ENCODE measurements around the gene CMTM7.

The CMTM7 gene

DNA sequence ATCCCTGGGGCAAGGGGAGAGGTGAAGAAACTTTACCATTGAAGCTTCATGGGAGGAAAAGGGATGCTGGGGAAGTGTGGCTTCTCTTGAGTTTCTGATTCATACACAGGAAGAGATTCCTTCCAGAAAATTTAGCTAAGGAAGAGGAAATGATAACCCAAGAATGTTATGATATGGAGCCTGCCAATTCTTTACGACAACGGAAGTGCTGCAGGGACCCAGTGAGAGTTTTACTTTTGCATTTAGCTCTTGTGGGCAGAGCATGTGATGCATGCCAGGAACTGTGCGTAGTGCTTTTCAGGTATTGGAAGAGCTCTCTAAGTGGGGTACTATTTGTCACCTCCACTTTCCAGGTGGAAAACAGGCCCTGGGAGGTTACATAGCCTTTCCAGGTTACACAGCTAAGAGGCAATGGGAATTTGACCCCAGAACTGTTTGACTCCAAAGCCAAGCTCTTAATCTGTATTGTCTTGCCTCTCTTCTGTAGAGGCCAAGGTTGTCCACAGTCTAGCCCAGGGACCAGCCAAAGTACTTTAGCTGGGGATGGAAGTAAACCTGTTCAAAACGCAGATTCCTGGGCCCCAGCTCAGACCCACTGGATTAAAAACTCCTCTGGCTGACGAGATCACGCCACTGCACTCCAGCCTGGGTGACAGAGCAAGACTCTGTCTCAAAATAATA, 23.0 kb downstream of the CMTM7 start:
- Histone ChIP-seq H3K4me1 (ENCODE audit: insufficient read depth, low read length) (peaks cover 19% of the 10 kb centered on the region; the same call in 1 of the 2 replicates), H3K36me3 (ENCODE audit: insufficient read depth, low read length) (no peaks in the 10 kb centered on the region)

GRCh38 chr3:32419742-32420125, 28.1 kb downstream of the CMTM7 start:
- Histone ChIP-seq H3K4me1 (ENCODE audit: insufficient read depth, low read length) (peaks cover 17% of the 10 kb centered on the region), H3K9me3 (ENCODE audit: control insufficient read depth, insufficient read depth, low read length) (0 out of 2 replicates have a peak, but pooled peaks cover 4% of the 10 kb centered on the region), H3K9ac (ENCODE audit: low read depth, low read length) (no peak overlapping the region), H3K36me3 (ENCODE audit: insufficient read depth, low read length) (no peaks in the 10 kb centered on the region)

More for the DNA sequence above, 23.0 kb downstream of the CMTM7 start:
- Histone ChIP-seq H3K9ac (ENCODE audit: low read depth, low read length) (no peak overlapping the region), H3K9me3 (ENCODE audit: control insufficient read depth, insufficient read depth, low read length) (0 out of 2 replicates have a peak, but pooled peaks cover 4% of the 10 kb centered on the region)

- Histone ChIP-seq H3K9me3 (ENCODE audit: control insufficient read depth, insufficient read depth, low read length) (0 out of 2 replicates have a peak, but pooled peaks cover 4% of the 10 kb centered on the region), H3K4me1 (ENCODE audit: insufficient read depth, low read length) (peaks cover 17% of the 10 kb centered on the region), H3K9ac (ENCODE audit: low read depth, low read length) (no peak overlapping the region), H3K36me3 (ENCODE audit: insufficient read depth, low read length) (no peaks in the 10 kb centered on the region)
Measured at GRCh38 chr3:32420126-32421038, 28.7 kb downstream of the CMTM7 start.

- H3K9me3 ChIP-seq (ENCODE audit: control insufficient read depth, insufficient read depth, low read length): 0 out of 2 replicates have a peak, but pooled peaks cover 4% of the 10 kb centered on the region
- H3K4me1 ChIP-seq (ENCODE audit: insufficient read depth, low read length): peaks cover 17% of the 10 kb centered on the region
- H3K9ac ChIP-seq (ENCODE audit: low read depth, low read length): no peak overlapping the region
- no peaks in the 10 kb centered on the region for H3K36me3 ChIP-seq (ENCODE audit: insufficient read depth, low read length)
Measured at GRCh38 chr3:32421185-32421584, 29.5 kb downstream of the CMTM7 start.

- Histone ChIP-seq H3K36me3 (ENCODE audit: insufficient read depth, low read length) (no peaks in the 10 kb centered on the region), H3K9me3 (ENCODE audit: control insufficient read depth, insufficient read depth, low read length) (0 out of 2 replicates have a peak, but pooled peaks cover 4% of the 10 kb centered on the region), H3K9ac (ENCODE audit: low read depth, low read length) (no peak overlapping the region), H3K4me1 (ENCODE audit: insufficient read depth, low read length) (peaks cover 17% of the 10 kb centered on the region)
Measured at GRCh38 chr3:32421991-32422859, 30.6 kb downstream of the CMTM7 start.

- Histone ChIP-seq H3K9ac (ENCODE audit: low read depth, low read length) (no peak overlapping the region), H3K36me3 (ENCODE audit: insufficient read depth, low read length) (no peaks in the 10 kb centered on the region), H3K9me3 (ENCODE audit: control insufficient read depth, insufficient read depth, low read length) (0 out of 2 replicates have a peak, but pooled peaks cover 4% of the 10 kb centered on the region), H3K4me1 (ENCODE audit: insufficient read depth, low read length) (peaks cover 17% of the 10 kb centered on the region)
Measured at GRCh38 chr3:32422943-32423342, 31.3 kb downstream of the CMTM7 start.

- H3K36me3 ChIP-seq (ENCODE audit: insufficient read depth, low read length): no peaks in the 10 kb centered on the region
- peaks cover 17% of the 10 kb centered on the region for H3K4me1 ChIP-seq (ENCODE audit: insufficient read depth, low read length)
- H3K9ac ChIP-seq (ENCODE audit: low read depth, low read length): no peak overlapping the region
- 0 out of 2 replicates have a peak, but pooled peaks cover 4% of the 10 kb centered on the region for H3K9me3 ChIP-seq (ENCODE audit: control insufficient read depth, insufficient read depth, low read length)
Measured at GRCh38 chr3:32423534-32423933, 31.9 kb downstream of the CMTM7 start.

- H3K4me1 ChIP-seq (ENCODE audit: insufficient read depth, low read length): peaks cover 17% of the 10 kb centered on the region
- H3K9ac ChIP-seq (ENCODE audit: low read depth, low read length): no peak overlapping the region
- no peaks in the 10 kb centered on the region for H3K36me3 ChIP-seq (ENCODE audit: insufficient read depth, low read length)
- H3K9me3 ChIP-seq (ENCODE audit: control insufficient read depth, insufficient read depth, low read length): 0 out of 2 replicates have a peak, but pooled peaks cover 3% of the 10 kb centered on the region
Measured at GRCh38 chr3:32423956-32424557, 32.4 kb downstream of the CMTM7 start.

- Histone ChIP-seq H3K9me3 (ENCODE audit: control insufficient read depth, insufficient read depth, low read length) (no peaks in the 10 kb centered on the region), H3K36me3 (ENCODE audit: insufficient read depth, low read length) (no peaks in the 10 kb centered on the region), H3K9ac (ENCODE audit: low read depth, low read length) (no peak overlapping the region), H3K4me1 (ENCODE audit: insufficient read depth, low read length) (peaks cover 16% of the 10 kb centered on the region)
Measured at GRCh38 chr3:32424581-32425250, 33.1 kb downstream of the CMTM7 start.

DNA sequence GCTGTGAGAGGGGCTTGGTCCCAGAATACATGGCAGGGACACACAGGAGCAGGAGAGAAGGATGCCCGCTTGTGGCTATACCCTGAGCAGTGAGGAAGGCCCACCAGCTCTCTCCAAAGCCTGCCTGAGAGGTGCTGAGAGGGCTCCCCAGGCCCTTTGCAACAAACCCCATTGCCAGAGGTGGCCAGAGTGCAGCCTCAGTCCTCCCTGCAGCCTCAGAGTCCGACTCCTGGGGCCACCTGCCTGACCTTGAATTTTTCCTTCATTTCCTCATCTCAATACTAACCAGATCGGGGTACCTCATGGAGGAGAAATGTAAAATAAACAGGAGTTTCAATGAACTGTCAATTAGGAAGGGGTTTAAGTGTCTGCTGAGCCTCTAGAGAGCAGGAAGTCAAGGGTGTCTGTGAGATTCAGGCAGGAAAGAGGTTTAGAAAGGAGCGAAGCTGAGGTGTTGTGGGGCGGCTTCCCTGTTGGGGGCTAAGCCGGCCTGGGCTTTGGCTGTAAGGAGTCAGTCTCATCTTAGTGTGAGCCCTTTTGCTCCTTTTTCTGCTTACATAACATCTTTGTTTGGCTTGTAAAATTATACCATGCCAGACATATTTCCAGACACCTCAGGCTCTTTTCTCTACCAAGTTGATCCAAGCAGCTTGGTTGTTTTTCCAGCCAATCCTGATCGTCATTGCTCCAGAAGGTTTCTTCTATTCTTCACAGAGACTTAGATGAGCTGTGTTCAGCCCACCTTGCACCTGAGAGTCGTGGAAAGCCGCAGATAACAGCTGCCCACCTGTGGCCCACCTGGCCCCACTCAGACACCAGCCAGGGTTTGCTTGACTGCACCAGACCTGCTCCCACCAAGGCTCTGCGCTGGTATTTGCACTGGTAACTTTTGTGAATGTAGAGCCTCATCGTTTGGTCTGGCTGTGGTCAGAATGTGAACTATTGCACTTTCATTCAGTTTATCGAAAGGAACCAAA, 36.7 kb downstream of the CMTM7 start:
- Histone ChIP-seq H3K9me3 (ENCODE audit: control insufficient read depth, insufficient read depth, low read length) (no peaks in the 10 kb centered on the region), H3K9ac (ENCODE audit: low read depth, low read length) (no peak overlapping the region), H3K4me1 (ENCODE audit: insufficient read depth, low read length) (no peaks in the 10 kb centered on the region), H3K36me3 (ENCODE audit: insufficient read depth, low read length) (no peaks in the 10 kb centered on the region)

DNA sequence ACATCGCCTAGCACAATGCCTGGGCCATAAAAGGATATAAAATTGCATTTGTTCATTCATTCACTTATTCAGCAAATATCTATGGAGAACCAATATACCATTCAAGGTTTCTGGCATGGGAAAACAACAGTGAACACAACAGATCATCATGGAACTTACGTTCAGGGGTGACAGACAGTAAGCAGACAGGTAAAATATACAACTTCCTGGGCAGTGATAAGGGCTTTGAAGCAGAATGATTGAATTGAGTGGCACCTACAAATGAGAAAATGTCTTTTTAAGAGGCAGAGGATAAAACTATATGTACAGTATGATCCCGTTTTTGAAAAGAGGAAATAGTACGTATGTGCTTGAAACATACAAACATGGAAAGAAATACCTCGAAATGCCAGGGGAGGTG, 39.2 kb downstream of the CMTM7 start:
- H3K9me3 ChIP-seq (ENCODE audit: control insufficient read depth, insufficient read depth, low read length): no peaks in the 10 kb centered on the region
- H3K36me3 ChIP-seq (ENCODE audit: insufficient read depth, low read length): no peaks in the 10 kb centered on the region
- H3K9ac ChIP-seq (ENCODE audit: low read depth, low read length): no peak overlapping the region
- H3K4me1 ChIP-seq (ENCODE audit: insufficient read depth, low read length): no peaks in the 10 kb centered on the region

DNA sequence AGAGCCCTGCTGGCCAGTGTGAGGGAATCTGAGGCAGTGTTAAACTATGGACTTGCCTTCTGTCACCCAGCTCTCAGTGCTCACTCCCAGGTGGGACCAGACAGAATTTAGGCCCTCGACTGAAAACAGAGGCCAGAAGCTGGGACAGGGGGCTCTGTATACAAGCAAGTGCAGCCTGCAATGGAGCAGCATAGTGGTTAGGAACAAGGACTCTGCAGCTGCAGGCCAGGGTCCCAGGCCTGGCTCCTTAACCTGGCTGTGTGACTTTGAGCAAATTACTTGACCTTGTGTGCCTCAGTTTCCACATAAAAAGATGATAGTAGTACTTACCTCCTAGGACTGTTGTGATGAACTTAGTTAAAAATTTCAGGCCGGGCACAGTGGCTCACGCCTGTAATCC, 39.8 kb downstream of the CMTM7 start:
- H3K4me1 ChIP-seq (ENCODE audit: insufficient read depth, low read length): 0 out of 2 replicates have a peak, but pooled peaks cover 3% of the 10 kb centered on the region
- H3K9me3 ChIP-seq (ENCODE audit: control insufficient read depth, insufficient read depth, low read length): no peaks in the 10 kb centered on the region
- H3K9ac ChIP-seq (ENCODE audit: low read depth, low read length): no peak overlapping the region
- H3K36me3 ChIP-seq (ENCODE audit: insufficient read depth, low read length): no peaks in the 10 kb centered on the region
